Stimulated activated CD4-positive, alpha-beta T cell treated with anti-CD3 and anti-CD28 coated beads, Interleukin-12 subunit alpha, Interleukin-12 subunit beta, amount 100 ng/mL, for 24 hours (primary cell): ENCODE results near the gene ACE.

ENCODE experiments used
- DNase-seq, 2 experiments: peaks; one replicate each; pipeline ENCODE4 v3.0.0-alpha.2; 2020; ENCODE audit warnings: low read depth in 2 of 2

ACE gene

DNA sequence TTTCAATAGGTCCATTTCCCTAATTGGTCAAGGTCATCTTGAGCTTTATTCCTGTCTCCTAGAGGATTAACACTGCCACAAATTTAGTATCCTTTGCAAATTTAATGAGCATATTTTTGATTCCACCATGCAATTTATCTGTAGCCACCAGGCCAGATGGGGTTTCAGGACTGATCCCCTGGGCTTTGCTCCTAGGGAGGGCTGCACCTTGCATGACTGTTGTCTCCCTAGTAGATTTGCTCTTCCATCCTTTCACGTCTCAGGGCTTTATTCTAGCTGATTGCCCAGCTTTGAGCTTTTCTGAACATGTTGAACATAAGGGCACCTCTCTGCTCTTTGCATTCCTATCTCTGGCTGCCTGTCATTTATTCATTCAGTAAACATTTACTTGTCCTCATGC is 38.6 kb downstream of the ACE start:
- no peak for DNase-seq

DNA sequence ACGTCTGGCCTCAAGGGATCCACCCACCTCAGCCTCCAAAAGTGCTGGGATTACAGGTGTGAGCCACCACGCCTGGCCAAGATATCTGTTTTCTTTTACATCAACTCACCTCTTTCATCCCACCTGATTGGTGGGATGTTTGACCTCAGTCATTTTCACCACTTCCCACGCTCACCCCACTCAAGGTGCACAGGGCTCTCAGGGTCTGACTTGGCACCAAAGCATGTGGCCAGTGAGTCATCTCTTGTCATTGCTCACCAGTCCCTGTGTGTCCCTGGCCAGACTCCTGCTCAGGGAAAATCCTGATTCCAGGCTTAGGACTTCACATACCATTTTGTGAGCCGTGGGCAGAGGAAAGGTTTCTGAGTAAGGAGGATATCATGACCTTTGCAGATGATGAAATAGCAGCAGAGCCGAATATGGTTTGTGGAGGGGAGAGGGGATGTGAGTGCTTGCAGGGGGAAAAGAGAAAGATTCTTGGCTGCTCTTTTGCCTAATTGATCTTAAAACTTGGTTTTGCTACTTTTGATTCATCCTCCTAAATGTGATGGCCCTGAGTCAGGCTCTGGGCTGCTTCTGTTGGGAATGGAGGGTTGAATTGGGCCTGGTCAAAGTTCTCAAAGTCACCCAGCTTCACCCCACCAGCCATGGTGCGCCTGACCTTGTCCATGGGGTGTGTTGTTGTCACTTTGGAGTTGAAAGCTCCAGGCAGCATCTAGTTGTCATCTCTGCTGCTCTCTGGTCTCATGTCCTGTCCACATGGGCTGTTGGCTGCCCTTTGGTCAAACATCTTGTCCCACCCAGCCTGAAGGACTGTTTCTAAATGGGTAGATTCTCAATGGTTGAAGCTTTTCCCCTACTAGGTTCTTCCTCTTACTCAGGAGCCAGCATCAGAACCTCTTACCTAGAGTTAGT is 40.3 kb downstream of the ACE start:
- DNase-seq, result no peak

DNA sequence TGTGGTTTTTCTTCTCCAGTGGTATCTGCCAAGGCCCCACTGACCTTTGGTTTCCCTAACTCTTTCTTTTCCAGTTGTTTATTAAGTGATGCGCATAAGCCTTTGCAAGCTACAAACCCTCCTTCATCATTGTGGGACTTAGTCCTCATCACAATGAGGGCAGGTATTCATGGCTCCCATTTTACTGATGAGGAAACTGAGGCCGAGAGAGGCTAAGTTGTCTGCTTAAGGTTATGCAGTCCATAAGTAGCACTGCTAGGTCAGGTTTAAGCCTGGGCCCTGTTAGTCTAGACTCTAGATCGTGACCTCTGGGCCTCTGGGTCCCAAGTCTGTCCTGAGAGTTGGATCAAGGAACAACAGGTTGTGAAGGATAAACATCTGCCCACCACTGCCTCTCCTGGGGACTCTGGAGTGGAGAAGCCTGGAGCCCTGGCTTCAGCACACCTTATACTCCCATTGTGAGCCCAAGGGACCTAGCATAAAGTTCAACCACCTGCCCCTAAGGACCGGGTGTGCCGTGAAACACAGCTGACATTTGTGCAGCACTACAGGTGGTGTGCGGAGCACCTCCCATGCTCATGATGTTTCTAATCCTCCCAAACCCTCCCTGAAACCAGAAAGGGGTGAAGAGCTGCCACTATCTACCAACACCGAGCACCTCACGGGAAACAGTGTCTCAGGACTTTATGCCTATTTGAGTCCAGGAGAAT is 41.1 kb downstream of the ACE start:
- DNase-seq, result no peak

DNA sequence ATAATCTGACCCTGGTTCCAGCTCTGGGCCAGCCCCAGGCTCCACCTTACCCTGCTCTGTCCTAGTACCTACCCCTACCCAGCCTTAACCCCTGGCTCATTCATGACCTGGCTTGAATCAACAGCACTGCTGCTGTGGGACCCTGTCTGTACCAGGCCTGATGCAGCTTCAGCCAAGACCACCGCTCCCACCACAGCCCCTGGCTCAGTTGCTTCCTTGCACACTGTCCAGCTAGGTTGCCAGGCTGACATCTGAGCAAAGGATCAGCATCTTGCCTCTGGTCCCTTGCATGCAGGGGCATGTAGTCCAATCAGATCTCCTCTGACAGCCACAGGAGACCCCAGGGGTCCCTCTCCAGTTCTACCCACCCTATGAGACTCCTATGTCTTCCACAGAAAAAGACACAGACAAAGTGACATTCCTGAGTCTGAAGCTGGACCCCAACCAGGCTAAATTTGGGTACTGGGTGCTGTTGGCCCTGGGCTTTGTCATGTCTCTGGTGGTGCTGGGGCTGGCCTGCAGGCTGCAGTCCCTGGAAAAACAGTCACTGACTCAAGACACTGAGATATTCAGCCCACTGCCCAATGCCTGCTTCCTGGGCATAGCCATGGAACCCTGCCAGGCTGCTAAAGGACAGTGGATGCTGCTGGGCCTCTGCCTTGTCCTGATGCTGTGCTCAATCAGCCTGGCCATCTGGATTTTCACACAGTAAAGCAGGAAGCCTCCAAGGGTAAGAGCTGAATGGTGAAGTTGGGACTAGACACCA is 42.4 kb downstream of the ACE start:
- DNase-seq, result no peak

DNA sequence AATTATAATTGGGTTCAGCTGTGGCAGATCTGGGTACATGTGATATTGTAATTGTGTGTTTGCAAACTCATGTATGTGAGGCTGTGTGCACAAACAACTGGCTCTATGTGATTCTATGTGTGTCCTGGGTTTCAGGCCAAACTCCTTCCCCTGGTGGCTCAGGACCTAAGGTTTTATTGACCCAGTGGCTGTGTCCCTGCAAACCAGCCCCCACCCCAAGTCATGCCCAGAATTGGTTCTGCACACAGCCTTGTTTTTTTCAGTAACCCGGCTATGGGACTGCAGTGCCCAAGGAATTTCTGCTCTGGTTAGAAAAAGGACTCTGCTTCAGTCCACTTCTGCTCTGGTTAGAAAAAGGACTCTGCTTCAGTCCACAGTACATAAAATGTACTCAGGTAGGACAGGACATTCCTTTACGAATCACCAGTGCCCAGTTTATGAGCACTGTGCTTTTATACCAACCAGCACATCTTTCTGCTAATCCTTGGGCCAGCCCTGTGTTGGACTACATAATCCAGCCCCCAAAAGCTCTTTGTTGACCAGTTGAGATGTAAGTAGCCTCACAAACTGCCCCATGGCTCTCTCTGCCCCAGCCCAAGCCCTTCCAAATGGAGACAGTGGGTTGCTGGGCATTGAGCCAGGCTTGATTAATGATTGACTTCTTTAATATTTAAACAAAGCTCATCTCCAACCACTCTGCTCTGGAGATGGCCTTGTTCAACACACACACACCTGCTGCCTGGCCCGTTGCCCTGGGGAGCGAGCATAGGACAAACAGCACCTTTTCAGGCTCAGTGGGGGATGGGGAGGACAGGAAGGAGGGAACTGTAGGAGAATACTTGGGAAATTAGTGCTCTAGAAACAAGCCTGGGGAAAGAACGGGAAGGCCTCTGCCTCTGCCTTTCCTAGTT is 43.4 kb downstream of the ACE start:
- no peak for DNase-seq

DNA sequence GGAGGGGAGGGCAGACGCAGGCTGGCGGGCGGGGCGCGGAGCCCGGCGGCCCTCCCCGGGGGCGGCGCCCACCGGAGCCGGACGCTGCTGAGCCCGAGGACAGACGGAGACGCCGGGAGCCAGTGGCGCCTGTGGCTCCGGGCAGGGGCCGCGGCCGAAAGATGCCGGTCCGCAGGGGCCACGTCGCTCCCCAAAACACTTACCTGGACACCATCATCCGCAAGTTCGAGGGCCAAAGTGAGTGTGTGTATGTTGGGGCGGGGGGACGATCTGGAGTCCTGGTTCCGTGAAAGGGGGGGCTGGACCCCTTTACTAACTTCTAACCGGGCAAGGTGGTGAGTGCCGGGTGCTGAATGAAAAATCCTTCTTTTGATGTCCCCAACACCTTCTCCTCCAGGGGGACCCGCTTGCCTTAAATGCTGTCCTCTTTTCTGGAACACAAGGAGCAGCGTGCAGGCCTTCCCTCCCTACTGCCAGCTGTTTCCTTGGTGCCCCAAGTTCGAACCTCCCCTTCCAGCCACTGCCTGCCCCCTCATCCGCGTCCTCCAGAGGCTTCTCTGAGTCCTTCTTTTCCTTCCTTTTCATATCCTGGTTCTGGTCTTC is 46.5 kb downstream of the ACE start, which contains the start of gene KCNH6:
Gene KCNH6 (plus strand): TSS at position 106 of the 603 bp plus-strand sequence. CDS start 56 bp downstream, at position 162.
- DNase-seq, result no peak

GRCh38 chr17:63524051-63524450 is 47.2 kb downstream of the ACE start:
- no peak for DNase-seq

DNA sequence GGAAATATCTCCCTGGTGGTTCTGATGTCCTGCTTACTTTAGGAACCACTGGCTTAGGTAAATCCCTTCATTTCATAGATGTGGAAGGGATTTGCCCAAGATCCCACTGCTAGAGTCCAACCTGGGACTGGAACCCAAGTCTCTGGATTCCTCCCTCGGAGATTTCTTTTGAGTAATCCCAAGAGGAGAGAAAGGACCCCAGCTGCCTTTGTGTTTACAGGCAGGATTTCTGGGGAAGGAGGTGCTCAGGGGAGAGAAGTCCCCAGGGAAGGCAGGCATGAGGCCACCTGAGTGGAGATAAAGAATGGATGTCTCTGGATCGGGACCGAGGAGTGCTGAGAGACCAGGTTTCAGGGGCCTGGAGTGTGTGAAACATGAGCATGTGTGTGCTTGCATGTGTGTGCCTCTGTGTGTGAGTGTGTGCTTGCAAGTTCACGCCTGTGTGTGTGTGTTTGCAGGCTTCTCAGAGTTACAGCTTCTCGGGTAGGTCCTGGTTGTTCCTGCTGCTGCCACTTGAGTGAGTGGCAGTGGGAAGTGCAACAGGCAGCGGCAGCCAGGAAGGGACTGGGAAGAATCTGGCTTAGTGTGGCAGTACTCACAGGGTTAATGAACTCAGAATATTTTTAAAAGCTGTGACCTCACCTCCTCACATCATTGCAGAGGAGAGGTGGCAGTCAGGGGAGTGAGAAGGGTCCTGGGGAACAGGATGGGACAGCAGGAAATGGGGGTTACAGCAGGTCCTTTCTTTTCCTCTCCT is 48.5 kb downstream of the ACE start:
- DNase-seq, result no peak

DNA sequence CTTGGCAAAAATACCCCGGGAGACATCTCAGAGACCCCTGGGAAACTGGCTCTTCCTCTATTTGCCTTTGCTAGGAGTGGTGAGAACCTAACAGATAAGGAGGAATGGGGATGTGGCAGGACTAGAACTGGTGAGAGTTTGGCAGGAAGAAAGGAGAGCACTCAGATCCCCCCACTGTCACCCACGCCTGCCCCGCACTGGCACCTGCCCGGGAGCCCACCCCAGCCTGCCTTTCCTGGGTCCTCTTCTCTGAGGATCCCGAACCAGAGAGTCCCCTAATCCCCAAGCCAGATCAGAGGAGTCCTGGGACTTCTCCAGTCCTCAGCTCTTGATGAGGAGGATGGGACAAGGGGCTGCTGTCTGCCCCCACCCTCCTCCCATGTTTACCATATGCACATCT is 50.0 kb downstream of the ACE start:
- DNase-seq, result no peak

GRCh38 chr17:63528183-63528582 is 51.3 kb downstream of the ACE start:
- no peak for DNase-seq

DNA sequence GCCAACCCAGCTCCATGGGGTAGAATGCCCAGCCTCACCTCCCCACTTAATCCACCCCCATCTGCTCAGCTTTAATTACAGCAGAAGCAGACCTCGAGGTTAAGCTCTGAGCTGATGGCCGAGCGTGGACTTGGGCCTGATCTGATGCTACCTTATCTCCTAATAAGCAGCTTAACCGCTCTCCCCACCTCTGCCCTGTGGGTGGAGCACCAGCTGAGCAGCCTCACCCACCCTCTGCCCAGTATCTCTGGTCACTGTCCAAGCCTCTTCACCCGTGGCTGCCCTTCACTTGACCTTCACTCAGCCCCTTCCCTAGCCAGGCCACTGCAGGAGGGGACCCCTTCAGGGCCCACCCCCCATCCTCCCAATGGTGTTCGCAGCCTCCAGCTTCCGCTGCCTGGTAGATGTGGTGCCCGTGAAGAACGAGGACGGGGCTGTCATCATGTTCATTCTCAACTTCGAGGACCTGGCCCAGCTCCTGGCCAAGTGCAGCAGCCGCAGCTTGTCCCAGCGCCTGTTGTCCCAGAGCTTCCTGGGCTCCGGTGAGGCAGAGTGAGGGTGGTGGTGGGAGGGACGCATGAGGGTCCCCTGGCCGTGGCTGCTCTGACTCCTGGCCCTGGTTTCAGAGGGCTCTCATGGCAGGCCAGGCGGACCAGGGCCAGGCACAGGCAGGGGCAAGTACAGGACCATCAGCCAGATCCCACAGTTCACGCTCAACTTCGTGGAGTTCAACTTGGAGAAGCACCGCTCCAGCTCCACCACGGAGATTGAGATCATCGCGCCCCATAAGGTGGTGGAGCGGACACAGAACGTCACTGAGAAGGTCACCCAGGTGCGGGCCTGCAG is 53.1 kb downstream of the ACE start:
- no peak for DNase-seq

DNA sequence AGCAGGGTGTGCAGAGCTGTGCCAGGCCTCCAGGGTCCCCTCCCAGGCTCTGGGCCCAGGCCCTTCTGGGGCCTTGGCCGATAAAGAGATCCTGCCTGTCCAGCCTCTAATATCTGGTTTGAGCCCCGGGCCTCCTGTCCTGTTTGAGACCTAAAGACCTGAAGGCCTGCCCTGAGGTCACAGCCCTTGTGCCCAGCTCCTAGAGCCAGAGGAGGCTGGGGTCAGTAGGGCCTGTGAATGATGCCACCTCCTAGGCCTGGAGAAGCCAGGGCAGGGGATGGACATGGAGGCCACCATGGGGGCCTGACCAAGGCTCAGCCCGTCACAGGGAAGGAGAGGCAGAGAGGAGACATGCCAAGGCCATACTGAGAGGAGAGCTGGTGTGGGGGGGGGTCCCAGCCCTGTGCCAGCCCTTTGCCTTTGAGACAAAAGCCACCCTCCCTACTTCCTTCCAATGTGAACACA is 53.7 kb downstream of the ACE start:
- DNase-seq, result no peak

DNA sequence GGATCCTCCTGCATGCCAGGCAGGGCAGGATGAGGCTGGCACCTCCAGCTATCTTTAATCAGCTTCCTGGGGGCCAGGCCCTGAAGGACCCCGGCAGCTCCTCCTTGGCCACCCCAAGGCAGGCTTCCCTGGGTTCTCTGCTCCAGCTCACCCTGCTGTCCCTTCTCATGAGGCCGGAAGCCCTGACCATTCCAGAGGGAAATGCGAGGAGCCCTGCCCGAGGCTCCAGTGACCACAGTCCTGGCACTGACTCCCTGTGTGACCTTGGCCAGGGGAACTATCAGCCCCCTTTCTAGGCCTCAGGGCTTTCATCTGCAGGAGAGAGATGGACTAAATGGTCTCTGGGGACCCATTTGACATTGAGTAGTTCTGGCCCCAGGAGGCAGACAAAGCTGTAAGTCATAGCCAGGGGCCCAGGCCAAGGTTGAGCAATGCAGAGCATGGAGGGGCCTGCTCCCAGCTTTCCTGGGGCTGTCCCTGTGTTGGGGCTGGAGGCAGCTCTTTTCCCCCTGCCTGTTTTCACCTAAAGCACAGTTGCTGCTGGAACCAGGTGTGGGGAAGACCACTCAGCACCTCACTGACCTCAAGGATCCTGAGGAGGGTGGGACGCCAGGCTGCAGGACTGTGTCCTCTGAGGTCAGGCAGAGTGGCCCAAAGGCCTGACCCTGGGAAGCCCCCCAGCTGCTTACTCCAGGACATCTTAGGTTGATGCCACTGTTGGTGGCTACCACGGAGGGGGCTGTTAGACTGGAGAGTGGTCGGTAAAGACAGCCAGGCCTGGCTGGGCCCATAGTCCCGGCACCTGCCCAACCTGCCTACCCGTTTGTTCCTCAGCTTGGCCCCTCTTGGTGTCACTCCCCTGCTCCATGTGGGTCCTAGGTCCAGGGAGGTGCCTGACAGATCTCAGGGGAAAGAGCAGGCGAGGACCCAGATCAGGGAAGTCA is 54.4 kb downstream of the ACE start:
- no peak for DNase-seq

DNA sequence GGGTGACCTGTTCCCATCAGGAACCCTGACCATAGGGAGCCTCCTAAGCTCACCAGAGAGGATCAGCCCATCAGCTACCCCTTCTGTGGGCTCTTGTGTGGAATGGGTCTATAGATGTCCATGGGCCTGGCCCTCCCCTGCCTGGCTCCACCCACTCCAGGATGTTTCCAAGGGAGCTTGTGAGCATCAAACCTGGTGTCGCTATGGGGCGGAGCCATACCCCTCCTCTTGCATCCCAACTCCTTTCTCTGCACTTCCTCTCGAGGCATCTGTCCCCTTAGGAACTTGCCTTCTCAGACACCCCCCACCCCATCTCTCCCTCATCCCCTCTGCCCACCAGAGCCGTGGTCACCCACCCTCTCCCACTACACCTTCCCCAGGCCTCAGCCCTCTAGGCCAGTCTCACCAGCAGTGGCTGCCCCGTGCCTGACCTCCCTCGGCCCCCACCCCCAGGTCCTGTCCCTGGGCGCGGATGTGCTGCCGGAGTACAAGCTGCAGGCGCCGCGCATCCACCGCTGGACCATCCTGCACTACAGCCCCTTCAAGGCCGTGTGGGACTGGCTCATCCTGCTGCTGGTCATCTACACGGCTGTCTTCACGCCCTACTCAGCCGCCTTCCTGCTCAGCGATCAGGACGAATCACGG is 56.7 kb downstream of the ACE start:
- no peak for DNase-seq

DNA sequence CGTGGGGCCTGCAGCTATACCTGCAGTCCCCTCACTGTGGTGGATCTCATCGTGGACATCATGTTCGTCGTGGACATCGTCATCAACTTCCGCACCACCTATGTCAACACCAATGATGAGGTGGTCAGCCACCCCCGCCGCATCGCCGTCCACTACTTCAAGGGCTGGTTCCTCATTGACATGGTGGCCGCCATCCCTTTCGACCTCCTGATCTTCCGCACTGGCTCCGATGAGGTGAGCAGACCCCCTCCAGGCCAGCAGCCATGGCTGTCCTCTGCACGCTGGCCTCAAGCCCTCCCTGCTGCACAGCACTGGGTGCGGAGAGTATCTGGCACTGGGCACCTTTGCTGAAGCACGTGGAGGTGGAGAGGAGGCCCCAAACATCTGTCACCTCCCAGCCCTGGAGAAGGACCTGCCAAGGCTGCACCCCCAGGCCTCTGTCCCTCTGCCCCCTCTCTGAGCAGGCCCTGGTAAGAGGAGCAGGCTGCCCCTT is 57.3 kb downstream of the ACE start:
- DNase-seq, result no peak

- DNase-seq, result no peak
Observed at GRCh38 chr17:63534816-63535455, 58.1 kb downstream of the ACE start.

DNA sequence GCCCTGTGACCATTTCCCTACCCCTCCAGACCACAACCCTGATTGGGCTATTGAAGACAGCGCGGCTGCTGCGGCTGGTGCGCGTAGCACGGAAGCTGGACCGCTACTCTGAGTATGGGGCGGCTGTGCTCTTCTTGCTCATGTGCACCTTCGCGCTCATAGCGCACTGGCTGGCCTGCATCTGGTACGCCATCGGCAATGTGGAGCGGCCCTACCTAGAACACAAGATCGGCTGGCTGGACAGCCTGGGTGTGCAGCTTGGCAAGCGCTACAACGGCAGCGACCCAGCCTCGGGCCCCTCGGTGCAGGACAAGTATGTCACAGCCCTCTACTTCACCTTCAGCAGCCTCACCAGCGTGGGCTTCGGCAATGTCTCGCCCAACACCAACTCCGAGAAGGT is 58.8 kb downstream of the ACE start:
- no peak for DNase-seq
